Measurements from ENCODE around the gene S100A12.

DNA sequence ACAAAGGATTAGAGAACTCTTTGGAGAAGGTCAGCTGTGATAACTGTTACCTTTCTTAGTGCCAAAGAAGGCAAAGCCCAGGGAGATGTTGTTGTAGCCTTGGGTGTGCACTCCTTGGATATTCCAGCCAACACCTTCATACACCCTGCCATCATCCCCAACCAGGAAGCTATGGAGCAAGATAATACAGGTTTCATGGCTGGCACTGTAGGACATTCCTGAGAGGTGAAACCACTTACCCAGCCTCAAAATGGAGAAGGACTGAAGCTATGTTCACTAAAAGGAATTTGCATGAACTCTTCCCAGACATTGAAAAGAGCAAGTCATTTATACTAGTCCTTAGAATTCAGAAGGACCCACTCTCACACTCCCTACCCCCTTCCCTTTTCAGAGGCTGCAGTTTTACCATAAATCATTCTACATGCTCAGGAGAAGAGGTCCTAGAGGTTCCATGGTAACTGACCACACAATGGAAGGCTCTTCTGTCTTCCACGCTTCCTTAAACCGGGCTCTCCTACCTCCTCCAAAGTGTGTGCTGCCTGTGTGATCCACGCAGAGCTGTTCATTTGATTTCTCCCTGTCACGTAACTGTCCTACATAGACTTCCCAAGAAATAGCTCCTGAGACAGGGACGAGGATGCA lies 32.3 kb downstream of the S100A12 start:
- TF ChIP-seq, protein P1, sequence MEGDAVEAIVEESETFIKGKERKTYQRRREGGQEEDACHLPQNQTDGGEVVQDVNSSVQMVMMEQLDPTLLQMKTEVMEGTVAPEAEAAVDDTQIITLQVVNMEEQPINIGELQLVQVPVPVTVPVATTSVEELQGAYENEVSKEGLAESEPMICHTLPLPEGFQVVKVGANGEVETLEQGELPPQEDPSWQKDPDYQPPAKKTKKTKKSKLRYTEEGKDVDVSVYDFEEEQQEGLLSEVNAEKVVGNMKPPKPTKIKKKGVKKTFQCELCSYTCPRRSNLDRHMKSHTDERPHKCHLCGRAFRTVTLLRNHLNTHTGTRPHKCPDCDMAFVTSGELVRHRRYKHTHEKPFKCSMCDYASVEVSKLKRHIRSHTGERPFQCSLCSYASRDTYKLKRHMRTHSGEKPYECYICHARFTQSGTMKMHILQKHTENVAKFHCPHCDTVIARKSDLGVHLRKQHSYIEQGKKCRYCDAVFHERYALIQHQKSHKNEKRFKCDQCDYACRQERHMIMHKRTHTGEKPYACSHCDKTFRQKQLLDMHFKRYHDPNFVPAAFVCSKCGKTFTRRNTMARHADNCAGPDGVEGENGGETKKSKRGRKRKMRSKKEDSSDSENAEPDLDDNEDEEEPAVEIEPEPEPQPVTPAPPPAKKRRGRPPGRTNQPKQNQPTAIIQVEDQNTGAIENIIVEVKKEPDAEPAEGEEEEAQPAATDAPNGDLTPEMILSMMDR (IDR thresholded peaks at IDR 0.05) = no peak
- no peak for TF ChIP-seq POLR2A (IDR thresholded peaks at IDR 0.05)
